OCI-LY3 (cell line): ENCODE results near the gene ZC3H7A.

Experiments used
- H2AFZ ChIP-seq: fragments of 200-600, 300-600 bp; shearing (Covaris generic); 2 replicates; pipeline ENCODE4 v1.6.0; 2014; ENCODE audit warnings: antibody characterized with exemption, low read depth, low read length
- H3K27ac ChIP-seq: fragments of 200-600, 300-600 bp; sonication (generic); 2 replicates; pipeline ENCODE4 v1.5.1; 2014; ENCODE audit warnings: mild to moderate bottlenecking, low read length, moderate library complexity, mixed read lengths
- H3K27me3 ChIP-seq: fragments of 200-600, 300-600 bp; sonication (generic); 2 replicates; pipeline ENCODE4 v1.6.1; 2014; ENCODE audit warnings: low read depth, low read length, mixed read lengths
- H3K36me3 ChIP-seq: fragments of 200-600, 300-600 bp; sonication (generic); replicated peaks from 2 replicates; pipeline ENCODE3; 2014; ENCODE audit warnings: low read depth, low read length, mixed read lengths
- H3K4me1 ChIP-seq: fragments of 300-600, 200-600 bp; sonication (generic); 2 replicates; pipeline ENCODE4 v1.6.1; 2014; ENCODE audit warnings: low read length, mixed read lengths
- H3K4me2 ChIP-seq: fragments of 200-600, 300-600 bp; sonication (generic); 2 replicates; pipeline ENCODE4 v1.6.1; 2014; ENCODE audit warnings: low read length, mixed read lengths
- H3K4me3 ChIP-seq: fragments of 300-600, 200-600 bp; sonication (generic); 2 replicates; pipeline ENCODE4 v1.5.1; 2014; ENCODE audit warnings: antibody characterized with exemption, mild to moderate bottlenecking, low read length, moderate library complexity
- H3K79me2 ChIP-seq: fragments of 300-600, 200-600 bp; shearing (Covaris generic); 2 replicates; pipeline ENCODE4 v1.6.1; 2014; ENCODE audit warnings: mild to moderate bottlenecking, low read length, mixed read lengths
- H3K9ac ChIP-seq: fragments of 300-600, 200-600 bp; shearing (Covaris generic); 2 replicates; pipeline ENCODE4 v1.6.0; 2014; ENCODE audit warnings: mild to moderate bottlenecking, low read length, moderate library complexity
- H3K9me3 ChIP-seq: fragments of 200-600, 300-600 bp; shearing (Covaris generic); 2 replicates; pipeline ENCODE4 v1.6.1; 2014; ENCODE audit warnings: low read length, mixed read lengths; ENCODE audit not compliant: insufficient read depth
- H4K20me1 ChIP-seq: fragments of 200-600, 300-600 bp; sonication (generic); 2 replicates; pipeline ENCODE4 v1.6.1; 2016; ENCODE audit warnings: low read length, mixed read lengths; ENCODE audit not compliant: insufficient read depth
- CTCF ChIP-seq: fragments of 200-600, 300-600 bp; sonication (generic); IDR thresholded peaks from 2 replicates; pipeline ENCODE4 v1.5.1; 2014; ENCODE audit warnings: antibody characterized with exemption, low read length, low read depth
- EZH2phosphoT487 ChIP-seq: fragments of 200-600 bp; shearing (Covaris generic); IDR thresholded peaks from 2 replicates; pipeline ENCODE4 v1.6.1; 2018; ENCODE audit warnings: antibody characterized with exemption, mixed run types, low read depth

Gene ZC3H7A

GRCh38 chr16:11719762-11720161, 77.3 kb downstream of the ZC3H7A start:
- no peak overlapping the region for H2AFZ ChIP-seq
- no peaks in the 10 kb centered on the region for H3K9me3 ChIP-seq
- H3K36me3 ChIP-seq, result peaks cover 64% of the 10 kb centered on the region
- peaks cover 48% of the 10 kb centered on the region for H3K79me2 ChIP-seq
- no peak overlapping the region for H3K4me2 ChIP-seq
- H3K27ac ChIP-seq, result no peak overlapping the region
- H3K27me3 ChIP-seq, result no peaks in the 10 kb centered on the region
- no peak overlapping the region for H3K4me3 ChIP-seq
- H4K20me1 ChIP-seq, result peaks cover 37% of the 10 kb centered on the region
- no peak for TF ChIP-seq EZH2phosphoT487
- TF ChIP-seq CTCF, result no peak
- no peak overlapping the region for H3K9ac ChIP-seq
- H3K4me1 ChIP-seq, result peaks cover 12% of the 10 kb centered on the region

- Histone ChIP-seq H3K79me2 (peaks cover 44% of the 10 kb centered on the region), H3K27me3 (no peaks in the 10 kb centered on the region), H3K27ac (no peak overlapping the region), H3K4me2 (no peak overlapping the region), H3K36me3 (peaks cover 60% of the 10 kb centered on the region), H3K9ac (no peak overlapping the region), H3K4me1 (peaks cover 12% of the 10 kb centered on the region), H2AFZ (no peak overlapping the region), H3K4me3 (no peak overlapping the region), H3K9me3 (no peaks in the 10 kb centered on the region), H4K20me1 (peaks cover 36% of the 10 kb centered on the region)
- no peak for TF ChIP-seq EZH2phosphoT487
- TF ChIP-seq CTCF, result no peak
Measured at GRCh38 chr16:11719171-11719570, 77.9 kb downstream of the ZC3H7A start.

GRCh38 chr16:11717811-11718210, 79.2 kb downstream of the ZC3H7A start:
- Histone ChIP-seq H3K9ac (no peak overlapping the region), H3K27ac (no peak overlapping the region), H3K9me3 (no peaks in the 10 kb centered on the region), H4K20me1 (peaks cover 31% of the 10 kb centered on the region), H2AFZ (no peak overlapping the region), H3K27me3 (no peaks in the 10 kb centered on the region), H3K4me2 (no peak overlapping the region), H3K4me3 (no peak overlapping the region), H3K79me2 (peaks cover 43% of the 10 kb centered on the region), H3K4me1 (peaks cover 12% of the 10 kb centered on the region), H3K36me3 (peaks cover 57% of the 10 kb centered on the region)
- no peak for TF ChIP-seq EZH2phosphoT487
- no peak for TF ChIP-seq CTCF

GRCh38 chr16:11716336-11716735, 80.7 kb downstream of the ZC3H7A start:
- Histone ChIP-seq H3K9ac (no peak overlapping the region), H3K9me3 (no peaks in the 10 kb centered on the region), H2AFZ (no peak overlapping the region), H3K27me3 (no peaks in the 10 kb centered on the region), H4K20me1 (peaks cover 34% of the 10 kb centered on the region), H3K79me2 (peaks cover 44% of the 10 kb centered on the region), H3K4me2 (no peak overlapping the region), H3K27ac (no peak overlapping the region), H3K4me3 (no peak overlapping the region), H3K4me1 (peaks cover 12% of the 10 kb centered on the region), H3K36me3 (peaks cover 56% of the 10 kb centered on the region)
- TF ChIP-seq EZH2phosphoT487, result no peak
- no peak for TF ChIP-seq CTCF
